Activated T-cell treated with anti-CD3 and anti-CD28 coated beads for 4 hours (primary cell): Measurements from ENCODE around the gene NEK5.

ENCODE experiments used
- DNase-seq: peaks from one replicate; pipeline ENCODE4 v3.0.0-alpha.2; 2020

Gene NEK5

DNA sequence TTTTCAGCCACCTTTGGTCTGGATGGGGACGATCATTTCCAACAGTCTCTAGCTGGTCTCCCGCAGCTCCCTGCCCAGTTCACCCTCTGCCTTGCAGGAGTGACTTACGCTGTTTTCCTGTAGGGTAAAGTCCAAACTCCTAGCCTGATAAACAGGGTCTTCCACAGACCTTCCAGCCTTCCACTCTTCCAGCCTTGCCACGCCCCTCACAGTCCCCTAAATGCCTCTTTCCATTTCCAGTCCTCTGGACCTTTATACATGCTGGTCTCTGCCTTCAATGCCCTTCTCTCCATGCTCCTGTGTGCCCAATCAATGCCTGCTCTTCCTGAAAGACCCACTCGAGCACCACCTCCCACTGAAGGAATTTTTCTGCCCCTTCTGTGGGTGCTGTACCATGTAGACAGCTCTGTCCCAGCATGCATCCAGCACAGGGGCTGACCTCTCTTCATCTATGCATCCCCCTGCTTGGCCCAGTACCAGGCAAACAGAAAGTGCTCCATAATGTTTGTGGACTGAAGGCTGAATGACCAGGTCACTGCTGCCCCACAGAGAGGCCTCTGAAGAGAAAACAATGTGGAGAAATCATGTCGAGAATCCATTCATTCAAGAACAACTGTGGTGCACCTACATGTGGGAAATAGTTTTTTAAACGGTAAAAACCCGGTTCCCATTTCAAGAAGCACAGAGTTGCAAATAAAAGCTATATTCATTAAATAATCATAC lies 122.2 kb downstream of the NEK5 start:
- no peak for DNase-seq

GRCh38 chr13:52005841-52006522 lies 122.9 kb downstream of the NEK5 start:
- DNase-seq: no peak

GRCh38 chr13:52004511-52005170 lies 124.2 kb downstream of the NEK5 start:
- DNase-seq: no peak

DNA sequence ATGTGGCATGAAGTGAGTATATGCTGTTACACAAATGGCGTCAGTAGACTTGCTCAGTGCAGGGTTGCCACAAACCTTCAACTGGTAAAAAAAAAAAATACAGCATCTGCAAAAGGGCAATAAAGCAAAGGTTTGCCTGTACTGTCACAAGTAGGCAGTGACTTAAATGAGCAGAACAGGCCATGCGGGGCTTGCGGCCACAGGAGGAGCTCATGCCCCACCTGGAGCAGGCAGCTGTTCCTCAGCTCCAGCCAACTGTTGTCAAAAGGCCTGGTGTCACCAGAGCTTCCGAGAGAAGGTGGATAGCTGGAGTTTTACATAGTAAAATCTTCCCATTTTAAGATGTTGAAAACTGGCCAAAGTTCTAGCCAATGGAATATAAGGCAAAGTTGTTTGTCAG lies 125.3 kb downstream of the NEK5 start:
- no peak for DNase-seq

GRCh38 chr13:52002361-52002760 lies 126.5 kb downstream of the NEK5 start:
- DNase-seq: no peak

GRCh38 chr13:52001120-52001731 lies 127.6 kb downstream of the NEK5 start:
- DNase-seq: no peak

DNA sequence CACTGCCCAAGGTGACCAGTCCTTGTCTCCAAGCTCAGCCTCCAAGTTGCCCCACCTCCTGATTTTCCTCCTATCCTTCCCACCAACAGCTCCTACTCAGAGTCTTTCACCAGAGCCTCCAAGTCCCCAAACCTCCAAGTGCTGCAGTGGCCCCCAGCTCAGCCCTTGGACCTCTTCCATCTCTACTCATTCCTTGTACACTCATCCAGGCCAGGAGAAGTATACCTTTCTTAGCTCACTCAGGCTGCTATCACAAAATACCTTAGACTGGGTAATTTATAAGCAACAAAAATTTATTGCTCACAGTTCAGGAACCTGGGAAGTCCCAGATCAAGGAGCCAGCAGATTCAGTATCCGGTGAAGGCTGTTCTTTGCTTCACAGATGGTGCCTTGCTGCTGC lies 129.0 kb downstream of the NEK5 start:
- DNase-seq: no peak

GRCh38 chr13:51999510-51999911 lies 129.4 kb downstream of the NEK5 start:
- DNase-seq: no peak

GRCh38 chr13:51998723-51999509 lies 130.0 kb downstream of the NEK5 start:
- no peak for DNase-seq

DNA sequence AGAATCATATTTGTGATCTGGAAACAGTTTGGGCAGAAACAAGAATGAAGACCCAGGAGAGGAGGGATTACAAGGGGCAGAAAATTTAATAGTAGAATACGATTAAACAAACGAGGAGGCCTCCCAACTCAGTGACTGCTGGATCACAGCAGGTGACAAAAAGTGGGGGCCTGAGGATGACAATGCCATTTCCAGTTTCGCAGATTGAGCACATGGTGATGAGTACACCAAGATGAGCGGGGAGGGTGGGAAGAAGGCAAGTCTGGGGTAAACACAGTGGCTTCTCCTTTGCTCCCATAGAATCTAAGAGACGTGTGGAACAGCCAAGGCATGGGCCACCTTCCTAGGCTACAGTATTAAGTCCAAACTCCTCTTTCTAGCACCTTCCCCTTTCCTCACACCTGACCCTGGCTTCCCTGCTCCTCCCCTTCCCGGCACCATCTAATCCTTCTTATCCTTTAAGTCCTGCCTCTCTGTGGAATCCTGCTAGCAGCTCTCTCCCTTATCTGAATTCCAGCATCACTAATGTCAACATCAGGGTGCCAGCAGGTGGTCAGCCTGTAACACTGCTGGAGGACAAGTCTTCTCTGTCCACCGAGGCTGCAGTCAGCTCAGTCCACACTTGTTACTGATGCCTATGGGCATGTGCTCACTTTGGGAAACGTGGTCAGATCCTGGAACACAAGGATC lies 131.1 kb downstream of the NEK5 start:
- DNase-seq: no peak

DNA sequence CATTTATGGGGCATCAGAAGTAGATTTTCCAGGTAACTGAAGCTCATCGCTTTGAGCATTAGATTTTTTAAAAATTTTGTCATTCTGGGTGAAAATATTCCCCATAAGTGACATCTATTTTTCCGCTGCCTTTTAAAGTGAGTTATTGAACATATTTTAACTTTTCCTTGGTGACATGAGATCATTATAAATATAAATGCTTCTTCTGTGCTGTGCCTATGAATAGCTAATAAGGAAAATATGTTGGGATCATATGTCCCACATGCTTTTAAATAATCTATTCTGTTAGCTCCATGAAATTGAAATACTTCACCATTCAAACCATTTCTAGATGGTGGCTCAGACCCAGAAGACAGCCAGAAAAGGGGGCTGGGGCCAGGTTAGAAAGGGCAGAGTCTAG lies 131.7 kb downstream of the NEK5 start:
- no peak for DNase-seq

DNA sequence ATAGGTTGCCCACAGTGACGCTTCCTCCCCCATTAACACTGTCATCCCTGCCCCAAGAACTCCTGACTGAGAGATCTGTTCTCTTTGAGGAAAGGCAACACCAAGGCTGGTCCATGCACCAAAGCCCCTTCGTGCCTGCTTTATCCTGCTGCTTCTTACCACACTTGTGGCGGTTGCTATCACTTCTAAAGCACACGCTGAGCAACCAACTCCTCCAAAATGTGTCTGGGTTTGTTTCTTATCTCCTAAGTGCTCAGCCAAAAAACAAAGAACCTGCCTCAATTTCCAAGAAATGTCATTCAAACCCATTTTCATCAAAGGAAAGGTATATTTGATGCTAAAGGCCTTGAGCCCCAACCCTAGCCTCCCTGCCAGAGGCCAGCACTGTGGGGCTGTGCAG lies 132.2 kb downstream of the NEK5 start:
- DNase-seq: no peak

- DNase-seq: no peak
Observed at GRCh38 chr13:51995677-51996551, 133.0 kb downstream of the NEK5 start.

DNA sequence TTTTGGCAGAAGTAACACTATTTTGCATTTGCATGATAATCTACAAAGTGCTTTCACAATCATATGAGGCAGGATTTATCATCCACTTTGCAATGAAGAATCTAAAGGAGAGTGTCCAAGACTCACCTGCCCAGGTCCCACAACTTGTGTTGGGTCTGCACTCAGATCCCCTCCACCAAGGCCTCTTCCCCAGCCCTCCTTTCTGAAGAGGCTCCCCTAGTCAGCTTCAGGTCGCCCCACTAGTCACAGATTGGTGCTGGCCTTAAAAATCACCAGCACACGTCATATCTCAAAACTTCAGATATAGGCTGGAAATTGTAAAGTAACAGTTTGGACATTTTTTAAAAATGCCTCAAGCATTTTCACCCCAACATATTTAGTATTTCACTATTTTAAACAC lies 135.2 kb downstream of the NEK5 start:
- no peak for DNase-seq

DNA sequence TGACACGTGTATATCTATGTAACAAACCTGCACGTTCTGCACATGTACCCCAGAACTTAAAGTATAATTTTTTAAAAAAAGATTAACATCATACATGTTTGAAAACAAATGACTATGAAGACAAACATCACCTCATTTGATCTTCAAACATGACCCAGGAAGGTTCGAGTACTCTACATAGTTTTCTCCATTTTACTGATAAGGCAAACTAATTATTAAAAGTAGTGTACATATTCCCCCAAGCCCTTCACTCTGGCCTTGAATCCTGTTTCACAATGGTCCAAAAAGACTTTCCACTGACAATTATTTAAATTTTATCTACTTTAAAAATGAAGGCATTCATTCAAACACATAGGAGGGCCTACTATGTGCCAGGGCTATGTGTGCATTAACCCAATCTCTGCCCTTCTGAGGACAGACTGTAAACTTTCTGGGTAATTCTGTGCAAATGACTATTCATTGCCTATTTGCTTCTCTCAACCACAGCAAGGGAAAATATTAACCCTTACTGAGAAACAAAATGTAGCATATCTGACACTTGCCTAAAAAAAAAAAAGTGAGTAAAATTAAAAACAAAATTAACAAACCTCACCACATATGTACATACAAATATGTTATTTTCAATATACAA lies 139.8 kb downstream of the NEK5 start:
- no peak for DNase-seq
